Keratinocyte (primary cell): Measurements from ENCODE around the gene EIF5B. TPM values are rescaled to one million over a fixed set of nuclear protein-coding genes. Genes with fewer than 3 reads are reported as not detected.

ENCODE experiments used
- DNase-seq: peaks from one replicate; pipeline ENCODE4 v3.0.0-alpha.2; 2011; ENCODE audit warnings: low read depth, missing footprints, low spot score
- FAIRE-seq: peaks from 2 replicates; lab custom pipeline; 2011; peaks lifted over from hg19 to GRCh38; lab: Jason Lieb, UNC
- H2AFZ ChIP-seq: 2 replicates; pipeline ENCODE4 v1.6.0; 2012; ENCODE audit warnings: low read length, control low read depth, inconsistent platforms; ENCODE audit not compliant: control insufficient read depth
- H3K27ac ChIP-seq: 2 replicates; pipeline ENCODE4 v1.5.1; 2011; ENCODE audit warnings: low read length; ENCODE audit not compliant: control insufficient read depth, insufficient read depth
- H3K27me3 ChIP-seq: 3 replicates; pipeline ENCODE4 v1.6.0; 2011; ENCODE audit warnings: low read length; ENCODE audit not compliant: control insufficient read depth, insufficient read depth; ENCODE audit errors: extremely low read depth
- H3K36me3 ChIP-seq, 2 experiments: 2 replicates in 1 of 2; 3 replicates in 1 of 2; pipeline ENCODE4 v1.5.1; 2011; ENCODE audit warnings: low read length in 2 of 2, mild to moderate bottlenecking in 1 of 2; ENCODE audit not compliant: control insufficient read depth in 2 of 2, insufficient read depth in 2 of 2; ENCODE audit errors: extremely low read depth in 1 of 2
- H3K4me1 ChIP-seq: 3 replicates; pipeline ENCODE4 v1.5.1; 2011; ENCODE audit warnings: low read length; ENCODE audit not compliant: control insufficient read depth, insufficient read depth; ENCODE audit errors: extremely low read depth
- H3K4me2 ChIP-seq: 3 replicates; pipeline ENCODE4 v1.6.0; 2011; ENCODE audit warnings: low read depth, low read length; ENCODE audit not compliant: control insufficient read depth, insufficient read depth; ENCODE audit errors: extremely low read depth
- H3K4me3 ChIP-seq, 3 experiments: fragments of 200-600 bp in 1 of 3; sonication (generic) in 1 of 3; 2 replicates in 2 of 3; 3 replicates in 1 of 3; pipeline ENCODE4 v1.5.1; 2011 to 2016; ENCODE audit warnings: low read length in 3 of 3, mild to moderate bottlenecking in 3 of 3, control low read depth in 2 of 3, inconsistent platforms in 1 of 3, low read depth in 1 of 3, mixed read lengths in 1 of 3, mixed run types in 1 of 3, moderate library complexity in 1 of 3; ENCODE audit not compliant: control insufficient read depth in 2 of 3, insufficient read depth in 2 of 3; ENCODE audit errors: extremely low read depth in 1 of 3
- H3K79me2 ChIP-seq: 2 replicates; pipeline ENCODE4 v1.6.0; 2012; ENCODE audit warnings: low read length; ENCODE audit not compliant: control insufficient read depth, insufficient read depth
- H3K9ac ChIP-seq: 3 replicates; pipeline ENCODE4 v1.6.0; 2011; ENCODE audit warnings: low read length; ENCODE audit not compliant: control insufficient read depth, insufficient read depth; ENCODE audit errors: extremely low read depth
- H3K9me1 ChIP-seq: 3 replicates; pipeline ENCODE4 v1.6.0; 2011; ENCODE audit warnings: low read length; ENCODE audit not compliant: control insufficient read depth, insufficient read depth; ENCODE audit errors: extremely low read depth
- H3K9me3 ChIP-seq: 2 replicates; pipeline ENCODE4 v1.5.1; 2012; ENCODE audit warnings: low read depth, low read length; ENCODE audit not compliant: control insufficient read depth
- H4K20me1 ChIP-seq: 3 replicates; pipeline ENCODE4 v1.6.0; 2011; ENCODE audit warnings: low read length; ENCODE audit not compliant: control insufficient read depth, insufficient read depth; ENCODE audit errors: extremely low read depth
- CTCF ChIP-seq, 3 experiments: IDR thresholded peaks in 1 of 3; conservative IDR thresholded peaks in 1 of 3; optimal IDR thresholded peaks in 1 of 3; 2 replicates in 2 of 3; 3 replicates in 1 of 3; pipeline versions ENCODE3 to v1.5.1; 2011; ENCODE audit warnings: low read length in 3 of 3, mild to moderate bottlenecking in 3 of 3, moderate library complexity in 2 of 3, control low read depth in 1 of 3, inconsistent platforms in 1 of 3; ENCODE audit not compliant: insufficient read depth in 2 of 3; ENCODE audit errors: extremely low read depth in 1 of 3
- EZH2 ChIP-seq: IDR thresholded peaks from one replicate; pipeline ENCODE4 v1.6.1; 2012; ENCODE audit warnings: inconsistent platforms, mild to moderate bottlenecking, low read length, moderate library complexity
- dilution Hi-C: fragments of 300-500 bp; cut with MboI; formaldehyde crosslinking; loops from one replicate; pipeline ENCODE4 v1.7.0; 2020; ENCODE audit warnings: low sequenced_read_pairs; ENCODE audit not compliant: extremely low pct_ligation_motif_present
- polyA plus RNA-seq, 5 experiments: library from polyadenylated mRNA; depleted of rRNA in 3 of 5; stranded (reverse) in 3 of 5; stranded (forward) in 1 of 5; unstranded in 1 of 5; fragments of >200 nt; gene quantifications; 1 replicate in 1 of 5; 2 replicates in 3 of 5; 3 replicates in 1 of 5; pipeline versions ENCODE4 v1.2.1 to v1.2.3, GENCODE V29; 2011 to 2012; ENCODE audit warnings: missing spikeins in 2 of 5, low read depth in 1 of 5, low replicate concordance in 1 of 5

EIF5B gene
- polyA plus RNA-seq, 1 donor (not counting 4 experiments of a cell fraction or from before 2014, with no cell fraction given) = 32.6 TPM

- H3K4me1 ChIP-seq = no peaks in the 10 kb centered on the region
- H3K9ac ChIP-seq = no peak overlapping the region
- no peak for TF ChIP-seq EZH2
- no peak for TF ChIP-seq CTCF (optimal IDR thresholded peaks at IDR 0.05 in 1 of 3, IDR thresholded peaks at IDR 0.05 in 1 of 3, conservative IDR thresholded peaks at IDR 0.05 in 1 of 3; ENCODE audit: extremely low read depth in 1 of 3, insufficient read depth in 2 of 3, low read length in 3 of 3)
- DNase-seq (no peak), FAIRE-seq (no peak)
- H3K27ac ChIP-seq = no peak overlapping the region
- peaks cover 7% of the 10 kb centered on the region for H4K20me1 ChIP-seq
- H3K27me3 ChIP-seq = no peaks in the 10 kb centered on the region
- H3K9me1 ChIP-seq = no peaks in the 10 kb centered on the region
- H3K79me2 ChIP-seq = peaks cover 97% of the 10 kb centered on the region
- H2AFZ ChIP-seq = no peak overlapping the region
- dilution Hi-C loops = no loop called here
- no peak overlapping the region for H3K4me2 ChIP-seq
- H3K4me3 ChIP-seq = no peak overlapping the region
- no peaks in the 10 kb centered on the region for H3K36me3 ChIP-seq
- no peaks in the 10 kb centered on the region for H3K9me3 ChIP-seq
Measured at GRCh38 chr2:99348173-99348572, 11.0 kb downstream of the EIF5B start.

- dilution Hi-C loops = no loop called here
- peaks cover 9% of the 10 kb centered on the region for H4K20me1 ChIP-seq
- FAIRE-seq = no peak
- H3K79me2 ChIP-seq = peaks cover 97% of the 10 kb centered on the region
- H3K4me2 ChIP-seq = no peak overlapping the region
- no peaks in the 10 kb centered on the region for H3K27me3 ChIP-seq
- no peak overlapping the region for H3K9ac ChIP-seq
- no peak overlapping the region for H2AFZ ChIP-seq
- H3K4me1 ChIP-seq = peaks cover 6% of the 10 kb centered on the region
- H3K36me3 ChIP-seq = no peaks in the 10 kb centered on the region
- TF ChIP-seq EZH2 (no peak), CTCF (optimal IDR thresholded peaks at IDR 0.05 in 1 of 3, IDR thresholded peaks at IDR 0.05 in 1 of 3, conservative IDR thresholded peaks at IDR 0.05 in 1 of 3; ENCODE audit: extremely low read depth in 1 of 3, insufficient read depth in 2 of 3, low read length in 3 of 3) (no peak)
- no peaks in the 10 kb centered on the region for H3K9me3 ChIP-seq
- no peak for DNase-seq
- H3K27ac ChIP-seq = no peak overlapping the region
- no peaks in the 10 kb centered on the region for H3K9me1 ChIP-seq
- no peak overlapping the region for H3K4me3 ChIP-seq
Measured at GRCh38 chr2:99350194-99350593, 13.0 kb downstream of the EIF5B start.
